CD14-positive monocyte (primary cell): ENCODE results near the gene VIPAS39. TPM values are rescaled to one million over a fixed set of nuclear protein-coding genes. Genes with fewer than 3 reads are reported as not detected.

ENCODE experiments used
- DNase-seq, 3 donors: peaks; one replicate each; pipeline ENCODE4 v3.0.0-alpha.2; 2011 to 2022
- H2AFZ ChIP-seq: 2 replicates; pipeline ENCODE4 v1.6.0; 2012; ENCODE audit warnings: mild to moderate bottlenecking, low read depth, low read length, inconsistent platforms; ENCODE audit not compliant: insufficient read depth, poor library complexity, severe bottlenecking
- H3K27ac ChIP-seq, 2 donors: 1 replicate in 1 of 2; 2 replicates in 1 of 2; pipeline ENCODE4 v1.5.1; 2012 to 2013; ENCODE audit warnings: low read length in 2 of 2, control low read depth in 1 of 2, inconsistent platforms in 1 of 2, low read depth in 1 of 2, mild to moderate bottlenecking in 1 of 2
- H3K27me3 ChIP-seq, 2 donors: one replicate each; pipeline versions ENCODE4 v1.6.0 to v1.6.1; 2011 to 2013; ENCODE audit warnings: low read length in 2 of 2; ENCODE audit not compliant: control insufficient read depth in 2 of 2, insufficient read depth in 2 of 2
- H3K36me3 ChIP-seq, 2 donors: replicated peaks in 1 of 2; 1 replicate in 1 of 2; 2 replicates in 1 of 2; pipeline versions ENCODE4 v1.5.1 to v1.6.1; 2012 to 2013; ENCODE audit warnings: low read length in 2 of 2, control low read depth in 1 of 2, inconsistent platforms in 1 of 2, mild to moderate bottlenecking in 1 of 2; ENCODE audit not compliant: insufficient read depth in 2 of 2, control insufficient read depth in 1 of 2
- H3K4me1 ChIP-seq, 2 donors: 1 replicate in 1 of 2; 2 replicates in 1 of 2; pipeline versions ENCODE4 v1.5.1 to v1.6.1; 2012 to 2013; ENCODE audit warnings: low read length in 2 of 2, control low read depth in 1 of 2, inconsistent platforms in 1 of 2, mild to moderate bottlenecking in 1 of 2, moderate library complexity in 1 of 2; ENCODE audit not compliant: insufficient read depth in 2 of 2, control insufficient read depth in 1 of 2
- H3K4me2 ChIP-seq: replicated peaks from 2 replicates; pipeline ENCODE3; 2012; ENCODE audit warnings: low read length, moderate library complexity, mild to moderate bottlenecking; ENCODE audit not compliant: poor library complexity, severe bottlenecking; ENCODE audit errors: extremely low read depth
- H3K4me3 ChIP-seq, 3 experiments: fragments of 200-600 bp in 1 of 3; sonication (generic) in 1 of 3; replicated peaks in 1 of 3; 1 replicate in 2 of 3; 2 replicates in 1 of 3; pipeline ENCODE4 v1.5.1; 2011 to 2013; ENCODE audit warnings: low read length in 3 of 3, mild to moderate bottlenecking in 3 of 3, control low read depth in 2 of 3, low read depth in 2 of 3, inconsistent platforms in 1 of 3, moderate library complexity in 1 of 3
- H3K79me2 ChIP-seq: 2 replicates; pipeline ENCODE4 v1.6.0; 2012; ENCODE audit warnings: mild to moderate bottlenecking, control low read depth, inconsistent platforms, low read length, moderate library complexity; ENCODE audit not compliant: insufficient read depth
- H3K9ac ChIP-seq: 2 replicates; pipeline ENCODE4 v1.6.0; 2017; ENCODE audit warnings: low read length, mild to moderate bottlenecking; ENCODE audit not compliant: insufficient read depth, poor library complexity, severe bottlenecking
- H3K9me3 ChIP-seq, 2 donors: replicated peaks in 1 of 2; 1 replicate in 1 of 2; 2 replicates in 1 of 2; pipeline versions ENCODE4 v1.5.1 to v1.6.1; 2012 to 2013; ENCODE audit warnings: low read length in 2 of 2, control low read depth in 1 of 2; ENCODE audit not compliant: control insufficient read depth in 1 of 2, insufficient read depth in 1 of 2
- H4K20me1 ChIP-seq: 2 replicates; pipeline ENCODE4 v1.6.0; 2012; ENCODE audit warnings: mild to moderate bottlenecking, low read length, control low read depth, moderate library complexity; ENCODE audit not compliant: insufficient read depth
- H3K27ac Mint-ChIP-seq, 7 donors: one replicate each; pipeline ENCODE4 v1.8.0; 2020; ENCODE audit warnings: mild to moderate bottlenecking in 7 of 7, mixed read lengths in 7 of 7, moderate library complexity in 6 of 7, inconsistent platforms in 2 of 7
- H3K27me3 Mint-ChIP-seq, 3 donors: one replicate each; pipeline ENCODE4 v1.8.0; 2021 to 2022; ENCODE audit warnings: low read depth in 3 of 3, mild to moderate bottlenecking in 3 of 3, mixed read lengths in 3 of 3, moderate library complexity in 3 of 3, inconsistent platforms in 1 of 3
- H3K36me3 Mint-ChIP-seq, 2 donors: one replicate each; pipeline ENCODE4 v1.8.0; 2020; ENCODE audit warnings: mixed read lengths in 2 of 2, inconsistent platforms in 1 of 2, mild to moderate bottlenecking in 1 of 2
- H3K4me1 Mint-ChIP-seq: one replicate; pipeline ENCODE4 v1.8.0; 2020; ENCODE audit warnings: mild to moderate bottlenecking, mixed read lengths
- H3K4me3 Mint-ChIP-seq, 2 donors: one replicate each; pipeline ENCODE4 v1.8.0; 2020; ENCODE audit warnings: mild to moderate bottlenecking in 2 of 2, mixed read lengths in 2 of 2, moderate library complexity in 1 of 2
- H3K9me3 Mint-ChIP-seq, 7 donors: one replicate each; pipeline ENCODE4 v1.8.0; 2020 to 2022; ENCODE audit warnings: mixed read lengths in 7 of 7, mild to moderate bottlenecking in 6 of 7, moderate library complexity in 6 of 7, inconsistent platforms in 2 of 7
- WGBS: methylation state at CpG from one replicate; pipeline ENCODE4 v1.1.5; 2013; ENCODE audit warnings: missing lambda C conversion rate; ENCODE audit not compliant: insufficient coverage; 5-methylcytosine and 5-hydroxymethylcytosine counted together
- intact Hi-C, 2 donors: fragments of 100-400 bp; cut with micrococcal nuclease; formaldehyde crosslinking; loops; one replicate each; pipeline versions ENCODE4 v1.15.0 to v1.15.1; 2023
- polyA plus RNA-seq, 3 donors: library from polyadenylated mRNA; depleted of rRNA in 1 of 3; unstranded in 2 of 3; stranded (reverse) in 1 of 3; fragments of 300-500 nt in 2 of 3; fragments of >200 nt in 1 of 3; fragmentation: Illumina TruSeq in 2 of 3; gene quantifications; 1 replicate in 2 of 3; 2 replicates in 1 of 3; pipeline ENCODE4 v1.2.3, GENCODE V29; 2012 to 2021
- TF ChIP-seq, protein P1 (sequence below): fragments of 200-600 bp; IDR thresholded peaks from one replicate; pipeline ENCODE4 v1.8.0; 2022; ENCODE audit warnings: antibody characterized with exemption, mild to moderate bottlenecking

VIPAS39 gene
- polyA plus RNA-seq, 3 donors, result 8.1 to 17.8 (median 10.8) TPM

GRCh38 chr14:77485256-77485655 lies 27.9 kb upstream of the VIPAS39 start:
- Histone ChIP-seq H4K20me1 (no peaks in the 10 kb centered on the region), H2AFZ (no peak overlapping the region), H3K4me2 (no peak overlapping the region), H3K4me3 (no peak overlapping the region), H3K27me3 (no peaks in the 10 kb centered on the region), H3K27ac (no peak overlapping the region), H3K9me3 (no peaks in the 10 kb centered on the region), H3K9ac (no peak overlapping the region), H3K4me1 (no peaks in the 10 kb centered on the region), H3K79me2 (no peaks in the 10 kb centered on the region), H3K36me3 (no peaks in the 10 kb centered on the region)
- intact Hi-C loops, result no loop called here
- peaks cover 0 to 2% (median 1%) of the 10 kb centered on the region in 3 donors for H3K27me3 Mint-ChIP-seq
- TF ChIP-seq, protein P1, sequence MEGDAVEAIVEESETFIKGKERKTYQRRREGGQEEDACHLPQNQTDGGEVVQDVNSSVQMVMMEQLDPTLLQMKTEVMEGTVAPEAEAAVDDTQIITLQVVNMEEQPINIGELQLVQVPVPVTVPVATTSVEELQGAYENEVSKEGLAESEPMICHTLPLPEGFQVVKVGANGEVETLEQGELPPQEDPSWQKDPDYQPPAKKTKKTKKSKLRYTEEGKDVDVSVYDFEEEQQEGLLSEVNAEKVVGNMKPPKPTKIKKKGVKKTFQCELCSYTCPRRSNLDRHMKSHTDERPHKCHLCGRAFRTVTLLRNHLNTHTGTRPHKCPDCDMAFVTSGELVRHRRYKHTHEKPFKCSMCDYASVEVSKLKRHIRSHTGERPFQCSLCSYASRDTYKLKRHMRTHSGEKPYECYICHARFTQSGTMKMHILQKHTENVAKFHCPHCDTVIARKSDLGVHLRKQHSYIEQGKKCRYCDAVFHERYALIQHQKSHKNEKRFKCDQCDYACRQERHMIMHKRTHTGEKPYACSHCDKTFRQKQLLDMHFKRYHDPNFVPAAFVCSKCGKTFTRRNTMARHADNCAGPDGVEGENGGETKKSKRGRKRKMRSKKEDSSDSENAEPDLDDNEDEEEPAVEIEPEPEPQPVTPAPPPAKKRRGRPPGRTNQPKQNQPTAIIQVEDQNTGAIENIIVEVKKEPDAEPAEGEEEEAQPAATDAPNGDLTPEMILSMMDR, result no peak
- H3K36me3 Mint-ChIP-seq, result no peaks in the 10 kb centered on the region
- H3K4me1 Mint-ChIP-seq, result no peaks in the 10 kb centered on the region
- H3K4me3 Mint-ChIP-seq, result no peak overlapping the region
- no peak for DNase-seq
- H3K27ac Mint-ChIP-seq, result no peak overlapping the region
- WGBS, result 100% methylated on average over 3 of the region's 3 CpGs
- H3K9me3 Mint-ChIP-seq, result peaks cover 0 to under 1% (median 0%) of the 10 kb centered on the region in 7 donors

- intact Hi-C loops, result no loop called here
- no peak overlapping the region for H3K4me3 Mint-ChIP-seq
These were observed 25.0 kb upstream of the VIPAS39 start for GRCh38 chr14:77482422-77482821.

More at GRCh38 chr14:77482422-77482821, 25.0 kb upstream of the VIPAS39 start:
- H2AFZ ChIP-seq, result no peak overlapping the region
- H3K4me3 ChIP-seq, result no peak overlapping the region
- no peaks in the 10 kb centered on the region for H3K79me2 ChIP-seq
- Mint-ChIP-seq H3K9me3 (peaks cover 0 to 1% (median 0%) of the 10 kb centered on the region in 7 donors), H3K27me3 (peaks cover 0 to 2% (median under 1%) of the 10 kb centered on the region in 3 donors), H3K4me1 (peaks cover 2% of the 10 kb centered on the region), H3K36me3 (no peaks in the 10 kb centered on the region), H3K27ac (no peak overlapping the region)
- 88% methylated on average over 4 of the region's 8 CpGs for WGBS
- no peaks in the 10 kb centered on the region for H3K9me3 ChIP-seq
- peaks cover 0 to 3% of the 10 kb centered on the region in 2 donors for H3K4me1 ChIP-seq
- DNase-seq, result no peak
- H3K36me3 ChIP-seq, result no peaks in the 10 kb centered on the region
- no peak overlapping the region for H3K4me2 ChIP-seq
- H3K27me3 ChIP-seq, result no peaks in the 10 kb centered on the region
- H3K27ac ChIP-seq, result no peak overlapping the region
- H3K9ac ChIP-seq, result no peak overlapping the region
- H4K20me1 ChIP-seq, result no peaks in the 10 kb centered on the region
- TF ChIP-seq, protein P1, result no peak
